ENCODE measurements around the gene ABCA9.
"Not testable (repeated sequence)": the region's sequence is repeated elsewhere in the genome, so short reads cannot be mapped to it uniquely, and the experiment has no call there.

The ABCA9 gene

DNA sequence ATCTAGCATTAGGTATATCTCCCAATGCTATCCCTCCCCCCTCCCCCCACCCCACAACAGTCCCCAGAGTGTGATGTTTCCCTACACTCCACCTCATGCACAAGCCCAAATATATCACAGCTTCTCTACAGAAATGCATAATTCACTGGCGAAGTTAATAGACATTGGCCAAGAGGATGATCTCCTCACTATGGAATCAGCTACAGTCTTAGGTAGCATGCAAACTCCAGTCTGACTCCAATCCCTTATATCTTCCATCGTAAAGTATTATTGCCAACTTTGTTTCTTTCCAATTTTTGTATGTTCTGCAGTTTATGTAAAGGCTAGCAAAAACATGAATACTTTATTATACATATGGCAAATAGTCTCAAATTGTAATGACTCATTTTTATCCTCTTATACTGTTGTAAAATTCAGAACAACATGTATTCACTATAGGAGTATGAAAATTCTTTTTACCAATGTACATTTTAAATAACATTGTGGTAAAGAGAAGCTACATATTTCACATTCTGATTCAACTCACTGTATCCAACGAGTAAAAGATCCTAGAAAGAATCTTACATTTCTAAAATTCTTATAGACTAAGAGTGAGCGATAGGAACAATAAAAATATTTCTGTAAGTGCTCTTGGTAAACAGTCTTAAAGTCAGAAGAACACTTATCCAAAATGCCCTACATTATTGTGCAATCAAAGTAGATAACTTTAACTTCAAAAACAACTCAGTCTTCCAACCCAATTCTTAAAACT is 106.4 kb downstream of the ABCA9 start:
- DNase-seq (ENCODE audit: low spot score), result no peak

DNA sequence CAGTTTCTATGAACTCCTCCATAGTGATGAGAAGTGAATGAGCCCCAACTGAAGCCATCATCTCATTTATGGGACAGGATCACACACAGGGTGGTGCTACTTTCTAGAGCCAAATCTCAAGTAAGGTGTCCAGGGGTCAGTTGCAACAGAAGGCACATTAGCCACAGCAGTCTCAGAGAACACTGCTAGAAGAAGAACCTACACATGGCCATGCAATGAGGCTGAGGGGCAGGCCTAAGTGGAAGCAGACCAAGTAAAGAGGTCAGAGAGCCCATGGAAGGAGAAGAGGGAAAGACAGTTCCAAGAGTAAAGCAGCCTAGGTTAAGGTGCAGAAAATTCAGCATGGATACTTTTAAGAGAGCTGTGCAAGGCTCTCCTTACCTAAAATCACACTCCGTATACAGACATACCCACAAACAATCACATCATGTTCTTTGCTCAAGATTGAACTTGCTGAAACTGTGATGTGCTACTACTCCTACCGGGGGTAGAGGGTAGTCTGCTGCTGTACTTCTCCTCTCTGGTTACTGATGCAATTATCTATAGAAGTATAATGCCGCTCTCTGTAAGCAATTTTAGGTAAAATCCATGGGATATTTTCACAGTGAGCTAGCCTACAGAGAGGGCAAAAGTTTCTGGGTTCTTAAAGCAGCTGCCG is 107.3 kb downstream of the ABCA9 start:
- no peak for DNase-seq (ENCODE audit: low spot score)

DNA sequence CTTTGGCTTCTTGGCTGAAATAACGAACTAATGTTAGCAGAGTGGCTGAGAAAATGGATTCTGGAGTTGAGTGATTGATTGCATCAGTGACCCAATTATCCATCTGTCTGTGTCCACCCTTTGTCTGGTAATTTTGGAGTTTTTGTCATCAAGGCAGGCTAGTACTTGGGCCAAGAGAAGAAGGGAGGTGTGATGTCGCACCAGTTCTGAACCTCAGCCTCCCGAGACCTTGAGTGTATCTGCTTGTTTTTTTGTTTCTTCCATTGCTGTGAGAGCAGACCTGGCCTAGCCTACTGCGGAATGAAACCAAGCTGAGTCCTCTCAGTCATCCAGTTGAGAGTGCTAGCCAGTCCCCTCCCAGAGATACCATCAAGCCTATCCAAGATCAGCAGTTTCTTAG is 110.0 kb downstream of the ABCA9 start:
- DNase-seq (ENCODE audit: low spot score), result no peak

DNA sequence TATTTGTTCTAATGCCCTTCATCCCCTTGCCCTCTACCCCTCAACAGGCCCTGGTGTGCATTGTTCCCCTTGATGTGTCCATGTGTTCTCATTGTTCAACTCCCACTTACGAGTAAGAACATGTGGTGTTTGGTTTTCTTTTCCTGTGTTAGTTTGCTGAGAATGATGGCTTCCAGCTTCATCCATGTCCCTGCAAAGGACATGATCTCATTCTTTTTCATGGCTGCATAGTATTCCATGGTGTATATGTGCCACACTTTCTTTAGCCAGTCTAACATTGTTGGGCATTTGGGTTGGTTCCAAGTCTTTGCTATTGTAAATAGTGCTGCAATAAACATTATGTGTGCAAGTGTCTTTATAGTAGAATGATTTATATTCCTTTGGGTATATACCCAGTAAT is 112.9 kb downstream of the ABCA9 start:
- not testable (repeated sequence) for DNase-seq (ENCODE audit: low spot score)

DNA sequence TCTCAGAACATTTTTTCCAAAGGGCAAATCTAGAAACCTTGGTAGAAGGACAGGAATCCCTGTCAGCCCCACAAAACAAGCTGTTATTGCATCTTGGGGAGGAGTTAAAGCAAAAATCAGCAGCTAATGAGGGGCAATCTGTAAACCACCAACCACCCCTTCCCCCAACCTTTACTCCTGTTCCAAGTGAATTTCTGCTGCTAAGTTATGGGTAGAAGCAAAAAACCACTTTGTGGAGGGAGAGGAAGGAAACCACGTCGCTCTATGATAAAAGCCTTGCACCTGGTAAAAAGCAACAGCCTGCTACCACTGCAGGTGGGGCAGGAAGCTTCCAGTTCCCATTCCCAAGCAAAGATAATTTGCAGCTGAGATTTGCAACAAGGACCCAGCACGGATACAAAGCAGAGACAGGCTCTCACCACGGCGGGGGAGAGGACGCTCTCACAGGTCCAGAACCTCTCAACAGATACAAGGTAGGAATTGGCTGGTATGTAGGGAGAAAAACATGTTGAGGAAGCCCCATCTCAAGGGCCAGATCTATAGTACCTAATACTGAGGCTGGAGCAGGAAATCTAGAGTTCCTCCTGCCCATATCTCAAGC is 116.2 kb downstream of the ABCA9 start:
- DNase-seq (ENCODE audit: low spot score), result no peak

DNA sequence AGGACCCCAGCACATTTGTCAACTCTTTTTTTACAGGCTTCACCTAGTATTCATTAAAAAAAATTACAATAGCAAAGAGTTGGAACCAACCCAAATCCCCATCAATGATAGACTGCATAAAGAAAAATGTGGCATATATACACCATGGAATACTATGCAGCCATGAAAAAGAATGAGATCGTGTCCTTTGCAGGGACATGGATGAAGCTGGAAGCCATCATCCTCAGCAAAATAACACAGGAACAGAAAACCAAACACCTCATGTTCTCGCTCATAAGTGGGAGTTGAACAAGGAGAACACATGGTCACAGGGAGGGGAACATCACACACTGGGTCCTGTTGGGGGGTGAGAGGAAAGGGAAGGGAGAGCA is 116.9 kb downstream of the ABCA9 start:
- not testable (repeated sequence) for DNase-seq (ENCODE audit: low spot score)

DNA sequence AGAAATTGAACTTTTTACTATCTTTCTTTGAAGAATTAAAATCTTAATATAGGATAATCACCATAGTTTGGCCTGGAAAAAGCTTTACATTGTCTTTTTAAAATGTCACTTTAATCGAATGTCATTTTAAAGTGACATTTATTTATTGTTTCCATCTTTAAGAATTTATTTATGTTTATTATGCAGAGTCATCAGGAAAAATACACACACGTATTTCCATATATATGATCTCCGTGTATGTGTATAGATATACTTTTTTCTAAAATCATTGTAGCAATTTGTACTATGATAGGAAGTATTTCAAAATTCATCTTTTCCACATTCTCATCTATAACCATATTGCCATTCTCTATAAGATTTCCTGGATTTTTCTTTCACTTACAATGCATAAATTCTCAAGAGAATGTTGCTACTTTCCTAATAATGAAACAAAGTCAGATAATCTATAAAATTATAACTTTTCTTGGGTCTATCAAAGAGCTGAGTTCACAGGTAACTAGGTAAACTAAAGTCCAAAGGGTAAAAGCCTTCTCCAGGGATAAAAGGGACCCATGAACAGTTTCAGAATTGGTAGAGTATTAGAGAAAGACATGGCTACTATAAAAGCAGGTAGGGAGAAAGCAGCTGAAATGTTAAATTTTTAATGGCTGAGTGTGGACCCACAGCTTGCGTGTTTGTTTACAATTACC is 117.5 kb downstream of the ABCA9 start:
- DNase-seq (ENCODE audit: low spot score), result no peak

DNA sequence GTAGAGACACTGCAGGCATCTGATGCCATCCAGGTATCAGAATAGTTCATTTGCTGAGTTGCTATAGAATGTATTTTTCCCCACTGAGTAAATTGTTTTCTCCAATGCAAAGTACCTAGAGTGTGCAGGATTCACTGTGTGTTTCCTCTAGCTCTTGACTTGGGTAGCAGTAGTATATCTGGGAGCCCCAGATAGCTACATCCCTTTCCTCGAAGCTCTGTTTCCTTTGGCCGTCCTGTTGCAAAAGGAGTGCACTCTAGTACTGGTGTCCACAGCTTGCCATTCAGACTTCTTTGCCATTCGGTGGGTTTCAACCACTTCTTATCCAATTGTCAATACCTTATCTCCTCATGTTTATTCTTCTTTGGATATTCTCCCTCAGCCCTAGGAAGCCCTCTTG is 118.3 kb downstream of the ABCA9 start:
- DNase-seq (ENCODE audit: low spot score), result no peak

DNA sequence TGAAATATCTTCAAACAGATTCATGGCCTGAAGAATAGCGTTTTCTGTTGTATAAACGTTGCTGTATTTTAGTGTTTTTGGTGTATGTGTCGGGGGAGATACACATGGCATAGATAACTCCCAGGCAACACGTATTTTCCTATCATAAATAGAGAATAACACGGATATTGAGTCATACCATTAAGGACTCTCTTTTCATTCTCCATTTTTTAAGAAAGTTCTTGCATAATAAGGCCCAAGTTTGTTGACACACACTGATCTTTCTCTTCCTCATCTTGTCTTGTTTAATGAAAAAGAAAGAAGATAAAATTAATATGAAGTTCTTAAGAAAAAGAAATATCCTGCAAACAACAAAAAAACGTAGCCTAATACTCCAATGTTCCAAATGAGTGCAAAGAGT is 119.0 kb downstream of the ABCA9 start:
- DNase-seq (ENCODE audit: low spot score), result no peak

DNA sequence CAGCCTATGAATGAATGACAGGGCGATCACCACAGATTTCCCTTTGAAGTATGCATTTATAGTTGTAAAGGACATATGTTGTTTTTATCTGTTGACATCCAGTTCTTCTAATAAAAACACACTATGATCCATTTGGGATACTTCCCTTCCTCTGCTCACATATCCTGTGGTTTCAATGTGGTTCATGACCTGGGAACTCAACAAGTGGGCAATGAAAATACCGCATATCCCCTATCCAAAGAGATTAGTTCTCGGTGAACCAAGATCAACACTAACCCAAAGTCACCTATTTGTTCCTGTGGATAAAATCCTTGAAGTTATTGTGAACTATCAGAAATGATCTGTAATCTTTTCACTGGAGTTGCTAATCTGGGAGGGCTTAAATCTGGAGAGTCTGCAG is 121.5 kb downstream of the ABCA9 start:
- DNase-seq (ENCODE audit: low spot score), result no peak

DNA sequence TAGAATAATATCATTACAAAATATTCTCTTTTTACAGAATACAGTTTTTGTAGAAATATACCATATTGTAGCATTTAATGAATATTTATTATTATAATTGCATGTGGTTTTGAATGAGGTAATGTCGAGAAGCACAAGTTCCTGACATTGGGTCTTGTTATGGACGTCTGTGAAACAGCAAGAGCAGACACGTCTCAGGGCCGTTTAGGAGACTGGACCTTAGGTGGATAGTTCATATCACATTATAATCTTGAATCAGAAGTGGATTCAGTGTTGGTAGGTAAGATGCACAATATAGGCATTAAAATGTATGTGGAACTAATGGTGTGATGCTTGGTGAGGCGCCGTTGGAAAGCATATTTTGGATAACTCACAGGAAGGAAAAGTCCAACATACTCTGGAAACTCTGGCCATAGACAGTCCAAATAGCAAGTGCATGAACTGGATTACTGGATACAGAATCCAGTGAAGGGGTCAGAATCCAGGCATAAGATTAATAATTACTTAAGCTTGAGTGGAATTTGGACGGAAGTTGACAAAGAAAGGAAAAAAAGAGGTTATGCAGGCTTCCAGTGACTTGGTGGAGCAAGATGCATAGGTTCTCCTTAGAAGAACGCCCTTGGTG is 122.7 kb downstream of the ABCA9 start:
- DNase-seq (ENCODE audit: low spot score), result no peak

DNA sequence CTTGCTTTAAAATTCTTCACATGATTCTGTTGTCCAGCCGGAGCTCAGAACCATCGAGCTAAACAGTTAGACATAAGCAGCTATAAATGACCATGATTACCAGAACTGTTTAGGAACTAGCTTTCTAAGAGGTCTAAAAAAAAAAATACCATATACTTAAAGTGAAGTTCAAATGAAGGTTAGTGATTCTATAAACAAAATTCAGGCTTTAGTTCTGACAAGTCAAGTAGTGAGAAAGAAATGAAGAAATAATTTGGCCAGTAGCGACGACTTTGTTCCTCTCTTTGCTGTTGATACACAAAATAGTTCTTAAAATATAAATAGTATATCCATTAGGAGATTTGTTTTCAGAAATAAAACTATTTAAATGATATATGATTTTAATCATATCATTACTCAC is 133.2 kb downstream of the ABCA9 start:
- no peak for DNase-seq (ENCODE audit: low spot score)

DNA sequence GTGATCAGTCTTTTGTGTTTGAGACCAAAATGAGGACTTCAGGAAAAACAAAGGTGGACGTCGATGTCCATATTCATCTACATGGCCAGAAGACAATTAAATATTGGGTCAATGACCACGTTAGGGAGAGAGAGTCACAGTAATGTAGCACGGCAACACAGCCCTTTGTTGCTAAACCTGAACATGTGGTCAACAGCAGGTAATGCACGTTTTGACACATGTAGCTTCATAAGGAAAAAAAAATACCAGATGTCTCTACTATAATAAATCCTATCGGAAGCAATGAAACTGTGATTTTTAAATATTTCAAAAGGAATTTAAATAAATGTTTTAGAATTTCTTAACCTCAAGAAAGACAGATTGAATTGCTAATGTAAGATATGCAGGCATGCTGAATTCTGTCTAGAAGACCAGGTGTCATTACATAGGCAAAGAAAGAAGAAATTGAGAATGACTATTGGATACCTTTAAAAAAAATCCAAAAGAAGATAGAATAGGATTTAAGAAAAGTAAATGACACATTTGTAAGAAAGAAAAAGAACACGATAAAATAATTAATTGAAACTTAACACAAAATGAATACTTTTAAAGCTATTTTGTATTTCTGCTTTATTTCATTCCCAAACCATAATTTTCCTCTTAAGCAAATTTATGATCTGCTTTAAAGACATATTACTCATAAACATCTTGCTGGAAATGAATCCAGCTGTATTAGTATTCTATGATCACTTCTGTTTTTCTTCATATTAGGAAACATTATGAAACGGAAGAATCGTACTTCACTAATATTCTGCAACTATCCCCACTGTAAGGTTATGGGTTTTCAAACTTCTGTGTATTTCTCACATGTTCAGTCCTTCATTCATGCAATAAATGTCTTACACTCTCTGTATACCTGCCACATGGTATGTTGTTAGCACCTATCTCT is 135.7 kb downstream of the ABCA9 start:
- no peak for DNase-seq (ENCODE audit: low spot score)

Data from D341Med (cell line).